GM23248 (cell line): Measurements from ENCODE around the gene SEPHS2. TPM values are rescaled to one million over a fixed set of nuclear protein-coding genes. Genes with fewer than 3 reads are reported as not detected.

Experiments
- DNase-seq: peaks from one replicate; pipeline ENCODE4 v3.0.0-alpha.2; 2015
- H2AFZ ChIP-seq: fragments of 200-600 bp; sonication (generic); 2 replicates; pipeline ENCODE4 v1.6.1; 2016; ENCODE audit warnings: antibody characterized with exemption
- H3F3A ChIP-seq: fragments of 200-600 bp; sonication (generic); 2 replicates; pipeline ENCODE4 v1.6.1; 2016; ENCODE audit warnings: mild to moderate bottlenecking, antibody characterized with exemption, mixed run types; ENCODE audit not compliant: insufficient read depth
- H3K27ac ChIP-seq: fragments of 200-600 bp; sonication (generic); 2 replicates; pipeline ENCODE4 v1.5.1; 2016; ENCODE audit warnings: mild to moderate bottlenecking
- H3K27me3 ChIP-seq: fragments of 200-600 bp; sonication (generic); replicated peaks from 2 replicates; pipeline ENCODE4 v1.6.1; 2016; ENCODE audit warnings: mild to moderate bottlenecking; ENCODE audit not compliant: insufficient read depth
- H3K36me3 ChIP-seq: fragments of 200-600 bp; sonication (generic); 2 replicates; pipeline ENCODE4 v1.6.1; 2016; ENCODE audit warnings: low read depth, mild to moderate bottlenecking
- H3K4me1 ChIP-seq: fragments of 200-600 bp; sonication (generic); 2 replicates; pipeline ENCODE4 v1.6.1; 2016; ENCODE audit warnings: mild to moderate bottlenecking; ENCODE audit not compliant: insufficient read depth
- H3K4me2 ChIP-seq: fragments of 200-600 bp; sonication (generic); one replicate; pipeline ENCODE4 v1.6.1; 2016; ENCODE audit warnings: mild to moderate bottlenecking; ENCODE audit not compliant: unreplicated experiment
- H3K4me3 ChIP-seq: fragments of 200-600 bp; sonication (generic); 2 replicates; pipeline ENCODE4 v1.5.1; 2016; ENCODE audit warnings: mild to moderate bottlenecking
- H3K79me2 ChIP-seq: fragments of 200-600 bp; sonication (generic); 2 replicates; pipeline ENCODE4 v1.6.1; 2016; ENCODE audit warnings: mild to moderate bottlenecking; ENCODE audit not compliant: insufficient read depth
- H3K9ac ChIP-seq: fragments of 200-600 bp; sonication (generic); 2 replicates; pipeline ENCODE4 v1.6.1; 2016; ENCODE audit warnings: mild to moderate bottlenecking
- H3K9me2 ChIP-seq: fragments of 200-600 bp; sonication (generic); 2 replicates; pipeline ENCODE4 v1.6.1; 2016; ENCODE audit warnings: mixed run types, mild to moderate bottlenecking, moderate library complexity; ENCODE audit not compliant: insufficient read depth
- H3K9me3 ChIP-seq: fragments of 200-600 bp; sonication (generic); one replicate; pipeline ENCODE4 v1.6.1; 2017; ENCODE audit warnings: low read depth
- H4K20me1 ChIP-seq: fragments of 200-600 bp; sonication (generic); 2 replicates; pipeline ENCODE4 v1.6.0; 2016; ENCODE audit not compliant: insufficient read depth
- EZH2 ChIP-seq: fragments of 200-600 bp; sonication (generic); IDR thresholded peaks from 2 replicates; pipeline ENCODE4 v1.6.1; 2018; ENCODE audit warnings: antibody characterized with exemption, mild to moderate bottlenecking; ENCODE audit not compliant: insufficient read depth, poor library complexity, severe bottlenecking
- EZH2phosphoT487 ChIP-seq: fragments of 200-600 bp; sonication (generic); IDR thresholded peaks from 2 replicates; pipeline ENCODE4 v1.6.1; 2018; ENCODE audit warnings: antibody characterized with exemption, moderate library complexity, mild to moderate bottlenecking, low read depth; ENCODE audit not compliant: insufficient read depth
- WGBS, 2 experiments: methylation state at CpG; one replicate each; pipeline ENCODE4 v1.1.6; 2015 to 2017; ENCODE audit warnings: low lambda C conversion rate in 2 of 2, low coverage in 1 of 2; ENCODE audit errors: missing lambda C conversion rate in 2 of 2; 5-methylcytosine and 5-hydroxymethylcytosine counted together
- in situ Hi-C: fragments of 300-500 bp; cut with MboI; formaldehyde crosslinking; loops from 2 replicates; pipeline ENCODE4 v1.15.0; 2020
- polyA plus RNA-seq: library from polyadenylated mRNA; unstranded; fragments of >200 nt; fragmentation: Nextera tagmentation; extraction: Ambion mirVana; gene quantifications from 2 replicates; pipeline ENCODE4 v1.2.1, GENCODE V29; 2016
- total RNA-seq: library from RNA; depleted of rRNA; stranded (reverse); fragments of >200 nt; shearing (Covaris generic); gene quantifications from 2 replicates; pipeline ENCODE4 v1.2.3, GENCODE V29; 2014

The SEPHS2 gene
- total and polyA plus RNA-seq, 2 experiments from 2014 or later: 6.2 to 26.9 TPM

DNA sequence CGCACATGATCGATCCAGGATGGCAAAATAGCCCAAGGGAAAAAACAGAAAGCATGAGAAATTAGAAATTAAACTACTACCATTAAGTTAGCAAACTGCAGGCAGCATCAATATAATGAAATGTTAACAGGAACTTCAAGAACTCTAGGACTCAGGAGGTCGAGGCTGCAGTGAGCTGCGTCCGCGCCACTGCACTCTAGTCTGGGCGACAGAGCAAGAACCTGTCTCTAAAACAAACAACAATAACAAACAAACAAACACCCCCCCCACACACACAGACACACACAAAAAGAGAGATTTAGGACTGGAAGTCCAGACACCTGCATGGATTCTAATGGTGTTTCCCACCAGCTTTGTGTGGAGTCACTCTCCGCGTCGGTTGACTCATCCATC lies 525 bp upstream of the SEPHS2 start:
- H3K4me2 ChIP-seq: peak overlapping the region; percentile 88
- peaks cover 11% of the 10 kb centered on the region; the same call in 1 of the 2 replicates for H3K36me3 ChIP-seq
- peaks cover 15% of the 10 kb centered on the region; the same call in 1 of the 2 replicates for H3F3A ChIP-seq
- in situ Hi-C loops: loop anchor here (10.0 kb wide), 1 partner anchor 179 kb away; no protein-coding TSS in a partner anchor
- TF ChIP-seq EZH2 (no peak), EZH2phosphoT487 (no peak)
- no peak for DNase-seq
- H3K9me2 ChIP-seq: no peaks in the 10 kb centered on the region
- no peaks in the 10 kb centered on the region for H3K27me3 ChIP-seq
- H3K4me3 ChIP-seq: peak overlapping the region; percentile 98
- peaks cover 17% of the 10 kb centered on the region; the same call in 1 of the 2 replicates for H3K4me1 ChIP-seq
- peak overlapping the region; percentile 98 for H3K9ac ChIP-seq
- peak overlapping the region; percentile 97 for H3K27ac ChIP-seq
- H2AFZ ChIP-seq: peak overlapping the region; percentile 92
- 47 to 57% methylated on average over 10 of the region's 10 CpGs for whole genome bisulfite sequencing, 2 experiments
- H3K9me3 ChIP-seq: no peaks in the 10 kb centered on the region
- peaks cover 17% of the 10 kb centered on the region for H3K79me2 ChIP-seq
- no peaks in the 10 kb centered on the region for H4K20me1 ChIP-seq

DNA sequence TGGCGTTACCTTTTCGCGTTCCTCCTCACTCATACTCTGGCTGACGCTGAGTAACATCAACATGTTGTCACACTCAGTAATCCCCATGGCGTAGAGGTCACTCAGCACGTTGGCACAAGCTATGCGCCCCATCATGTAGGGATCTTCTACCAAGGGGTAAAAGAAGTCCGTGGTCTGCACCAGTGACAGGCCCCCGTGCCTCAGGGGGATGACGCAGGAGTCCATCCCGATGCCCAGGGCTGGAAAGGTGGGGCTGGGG lies 596 bp downstream of the SEPHS2 start:
- Histone ChIP-seq H3K4me2 (peak overlapping the region; percentile 88), H3K4me3 (peak overlapping the region; percentile 98), H3K27ac (peak overlapping the region; percentile 97), H3K9me2 (no peaks in the 10 kb centered on the region), H3K9ac (peak overlapping the region; percentile 98), H3K27me3 (no peaks in the 10 kb centered on the region), H4K20me1 (no peaks in the 10 kb centered on the region), H3K4me1 (peaks cover 17% of the 10 kb centered on the region; the same call in 1 of the 2 replicates), H3K9me3 (no peaks in the 10 kb centered on the region), H3K79me2 (peaks cover 17% of the 10 kb centered on the region), H3K36me3 (peaks cover 11% of the 10 kb centered on the region; the same call in 1 of the 2 replicates), H2AFZ (peak overlapping the region; percentile 92), H3F3A (peaks cover 19% of the 10 kb centered on the region; the same call in 1 of the 2 replicates)
- in situ Hi-C loops: loop anchor here (10.0 kb wide), 1 partner anchor 180 kb away; no protein-coding TSS in a partner anchor
- WGBS, 2 experiments: 39 to 45% methylated on average over 11 of the region's 11 CpGs
- TF ChIP-seq EZH2phosphoT487: no peak
- TF ChIP-seq EZH2: no peak
- no peak for DNase-seq

DNA sequence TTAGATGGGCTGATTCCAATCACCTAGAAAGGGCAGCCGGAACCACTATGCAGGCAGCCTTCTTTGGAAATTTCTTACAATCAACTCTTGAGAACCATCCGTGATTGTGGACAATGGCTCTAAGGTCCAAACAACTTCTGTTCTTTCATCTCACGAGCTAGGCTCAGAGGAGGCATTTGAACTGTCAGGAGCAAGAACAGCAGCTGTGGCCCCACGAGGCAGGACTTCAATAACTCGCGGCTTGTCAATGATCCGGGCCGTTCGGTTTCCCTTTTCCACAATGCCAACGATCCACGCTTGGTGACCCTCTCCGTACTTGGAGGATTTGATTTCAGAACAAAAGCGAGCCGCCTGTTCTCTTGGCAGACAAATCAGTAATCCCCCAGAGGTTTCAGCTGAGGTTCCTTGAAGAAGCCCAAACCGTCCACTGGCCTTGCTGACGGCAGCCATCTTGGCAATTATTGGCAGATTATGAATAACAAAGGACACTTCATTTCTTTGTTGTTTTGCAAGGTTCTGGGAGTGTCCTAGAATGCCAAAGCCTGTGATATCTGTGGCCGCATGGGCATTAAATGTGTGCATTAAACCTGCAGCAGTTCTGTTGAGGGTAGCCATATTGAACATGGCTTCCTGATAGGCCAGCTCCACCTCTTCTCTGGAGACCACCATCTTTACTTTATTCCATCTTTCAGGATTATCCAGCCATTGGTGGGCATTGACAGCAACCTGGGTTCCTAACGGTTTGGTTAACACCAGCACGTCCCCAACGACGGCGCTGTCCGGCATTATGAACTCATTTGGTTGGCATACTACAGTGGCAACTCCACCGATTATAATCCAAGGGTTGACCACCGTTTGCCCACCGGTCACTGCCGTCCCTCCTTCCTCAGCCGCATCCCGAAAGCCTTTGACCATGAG lies 1.2 kb downstream of the SEPHS2 start:
- H2AFZ ChIP-seq: peak overlapping the region; percentile 92
- H3K9ac ChIP-seq: peak overlapping the region; percentile 98
- peaks cover 17% of the 10 kb centered on the region; the same call in 1 of the 2 replicates for H3K4me1 ChIP-seq
- DNase-seq: no peak
- no peaks in the 10 kb centered on the region for H3K9me2 ChIP-seq
- peaks cover 20% of the 10 kb centered on the region; the same call in 1 of the 2 replicates for H3F3A ChIP-seq
- H3K9me3 ChIP-seq: no peaks in the 10 kb centered on the region
- H3K36me3 ChIP-seq: peaks cover 11% of the 10 kb centered on the region; the same call in 1 of the 2 replicates
- no peaks in the 10 kb centered on the region for H3K27me3 ChIP-seq
- no peaks in the 10 kb centered on the region for H4K20me1 ChIP-seq
- in situ Hi-C loops: loop anchor here (10.0 kb wide), 1 partner anchor 180 kb away; no protein-coding TSS in a partner anchor
- WGBS, 2 experiments: 97% methylated on average over 29 of the region's 29 CpGs
- peaks cover 17% of the 10 kb centered on the region for H3K79me2 ChIP-seq
- TF ChIP-seq EZH2 (no peak), EZH2phosphoT487 (no peak)
- H3K4me2 ChIP-seq: peak overlapping the region; percentile 88
- H3K4me3 ChIP-seq: peak overlapping the region; percentile 98
- H3K27ac ChIP-seq: peak overlapping the region; percentile 97

DNA sequence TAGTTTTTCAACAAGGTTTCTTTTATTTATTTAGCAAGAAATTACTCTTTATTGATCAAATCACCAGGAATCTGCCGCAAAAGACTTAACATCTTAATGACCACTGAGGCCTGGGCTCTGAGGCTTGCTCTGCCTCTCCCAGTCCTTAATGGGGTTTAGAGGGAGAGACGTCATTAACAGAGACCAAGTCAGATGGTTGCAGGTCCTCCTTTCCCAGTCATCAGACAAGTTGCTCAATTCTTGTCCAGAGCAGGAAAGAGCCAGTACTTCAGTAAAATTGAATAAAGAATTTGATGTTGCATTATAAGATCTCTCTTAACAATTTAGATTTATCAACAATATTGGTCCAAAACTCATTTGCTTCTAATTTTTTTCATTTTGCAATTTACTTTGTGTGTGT lies 2.0 kb downstream of the SEPHS2 start:
- no peak overlapping the region for H3K9ac ChIP-seq
- H3K9me2 ChIP-seq: no peaks in the 10 kb centered on the region
- no peaks in the 10 kb centered on the region for H4K20me1 ChIP-seq
- DNase-seq: no peak
- H3F3A ChIP-seq: peaks cover 20% of the 10 kb centered on the region; the same call in 1 of the 2 replicates
- H3K27me3 ChIP-seq: no peaks in the 10 kb centered on the region
- in situ Hi-C loops: loop anchor here (10.0 kb wide), 1 partner anchor 181 kb away; no protein-coding TSS in a partner anchor
- no peak overlapping the region for H3K4me3 ChIP-seq
- no peak overlapping the region for H3K27ac ChIP-seq
- H3K36me3 ChIP-seq: peaks cover 11% of the 10 kb centered on the region; the same call in 1 of the 2 replicates
- no peaks in the 10 kb centered on the region for H3K9me3 ChIP-seq
- H3K4me1 ChIP-seq: peaks cover 17% of the 10 kb centered on the region; the same call in 1 of the 2 replicates
- H3K79me2 ChIP-seq: peaks cover 17% of the 10 kb centered on the region
- TF ChIP-seq EZH2phosphoT487 (no peak), EZH2 (no peak)
- H2AFZ ChIP-seq: no peak overlapping the region
- 96 to 97% methylated on average over 2 of the region's 2 CpGs for WGBS, 2 experiments
- H3K4me2 ChIP-seq: no peak overlapping the region
